Measurements from ENCODE around the gene MSTN.

MSTN gene

GRCh38 chr2:190062601-190063000 is at the start of gene MSTN:
MSTN (minus strand) TSS chr2:190062729; CDS start chr2:190062596, 133 bp downstream.
- DNase-seq = no peak

GRCh38 chr2:190111166-190111565 is 48.6 kb upstream of the MSTN start:
- DNase-seq = no peak

- no peak for DNase-seq
Measured at GRCh38 chr2:190110699-190111098, 48.2 kb upstream of the MSTN start.

DNA sequence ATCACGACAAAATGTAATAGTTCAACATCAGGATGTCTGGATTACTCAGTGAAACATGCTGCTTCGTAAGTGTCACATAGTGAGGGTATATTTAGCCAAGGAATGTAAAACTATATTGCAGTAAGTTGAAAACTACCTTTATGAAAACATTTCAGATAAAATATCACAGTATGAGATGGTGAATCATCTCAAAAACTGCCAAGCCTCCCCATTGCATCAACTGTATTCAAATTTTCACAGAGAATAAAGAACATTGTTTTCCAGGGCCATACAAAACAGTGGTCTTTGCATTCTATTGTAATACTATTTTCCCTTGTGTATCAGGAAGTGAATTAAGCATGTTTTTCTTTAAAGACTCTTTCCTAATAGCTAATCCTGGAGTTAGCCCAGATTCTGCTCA is 47.6 kb upstream of the MSTN start:
- DNase-seq = no peak

DNA sequence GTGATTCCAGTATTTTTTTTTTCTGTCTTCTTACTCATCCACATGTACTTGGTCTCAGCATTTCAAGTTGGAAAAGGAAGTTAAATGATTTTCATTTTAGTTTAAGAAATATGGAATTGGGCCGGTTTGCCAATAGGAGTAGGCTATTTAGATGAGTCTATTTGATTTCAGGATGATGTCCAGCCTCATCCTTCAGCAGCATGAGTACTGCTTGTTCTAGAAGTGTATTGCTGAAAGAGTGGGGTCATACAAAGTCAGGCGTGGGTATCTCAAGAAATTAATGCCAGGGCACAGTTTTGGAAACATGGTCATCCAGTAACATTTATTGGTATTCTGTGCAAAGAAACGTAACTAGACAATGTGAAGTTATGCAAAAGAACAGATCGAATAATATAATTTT is 44.9 kb upstream of the MSTN start:
- DNase-seq = no peak

DNA sequence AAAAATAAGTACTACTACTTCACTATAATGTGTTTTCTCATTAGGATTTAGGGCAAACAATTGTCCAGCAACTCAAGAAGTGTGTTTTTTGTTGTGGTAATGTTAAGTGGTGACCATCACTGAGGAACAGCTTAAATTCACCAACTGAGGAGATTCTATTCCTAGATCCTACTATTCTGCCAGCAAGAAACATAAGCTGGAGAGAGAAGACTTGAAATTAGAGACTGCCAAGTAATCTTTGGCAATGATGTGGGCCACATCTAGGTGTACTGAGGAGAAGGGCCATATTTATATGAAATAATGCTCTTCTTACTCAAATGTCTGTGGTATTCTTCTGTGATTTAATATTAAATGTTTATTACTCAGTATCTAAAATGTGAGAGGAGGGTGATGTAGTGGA is 44.3 kb upstream of the MSTN start:
- no peak for DNase-seq

DNA sequence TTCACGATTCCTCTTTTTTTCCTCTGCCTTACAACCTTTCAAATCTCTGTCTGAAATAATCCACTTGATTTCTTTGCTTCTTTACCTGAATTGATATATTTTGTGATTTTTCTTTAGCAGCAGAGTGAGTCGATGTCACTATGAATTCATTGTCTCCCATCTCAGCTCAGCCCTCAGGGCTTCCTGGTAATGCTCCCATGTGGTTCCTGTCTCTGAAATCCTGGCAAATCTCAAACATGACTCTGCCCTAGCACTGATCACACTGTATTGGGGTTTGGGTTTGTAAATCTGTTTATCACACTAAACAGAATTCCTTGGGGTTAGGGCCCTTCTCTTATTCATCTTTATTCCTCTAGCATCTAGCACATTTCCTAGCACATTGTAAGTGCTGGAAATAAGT is 43.0 kb upstream of the MSTN start:
- DNase-seq = no peak

DNA sequence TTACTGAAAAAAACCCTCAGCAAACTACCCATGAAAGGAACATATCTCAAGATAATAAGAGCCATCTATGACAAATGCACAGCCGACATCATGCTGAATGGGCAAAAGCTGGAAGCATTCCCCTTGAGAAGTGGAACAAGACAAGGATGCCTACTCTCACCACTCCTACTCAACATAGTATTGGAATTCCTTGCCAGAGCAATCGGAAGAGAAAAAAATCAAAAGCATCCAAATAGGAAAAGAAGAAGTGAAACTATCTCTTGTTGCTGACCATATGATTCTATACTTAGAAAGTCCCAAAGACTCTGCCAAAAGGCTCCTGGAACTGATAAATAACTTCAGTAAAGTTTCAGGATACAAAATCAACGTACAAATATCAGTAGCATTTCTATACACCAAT is 40.6 kb upstream of the MSTN start:
- no peak for DNase-seq

DNA sequence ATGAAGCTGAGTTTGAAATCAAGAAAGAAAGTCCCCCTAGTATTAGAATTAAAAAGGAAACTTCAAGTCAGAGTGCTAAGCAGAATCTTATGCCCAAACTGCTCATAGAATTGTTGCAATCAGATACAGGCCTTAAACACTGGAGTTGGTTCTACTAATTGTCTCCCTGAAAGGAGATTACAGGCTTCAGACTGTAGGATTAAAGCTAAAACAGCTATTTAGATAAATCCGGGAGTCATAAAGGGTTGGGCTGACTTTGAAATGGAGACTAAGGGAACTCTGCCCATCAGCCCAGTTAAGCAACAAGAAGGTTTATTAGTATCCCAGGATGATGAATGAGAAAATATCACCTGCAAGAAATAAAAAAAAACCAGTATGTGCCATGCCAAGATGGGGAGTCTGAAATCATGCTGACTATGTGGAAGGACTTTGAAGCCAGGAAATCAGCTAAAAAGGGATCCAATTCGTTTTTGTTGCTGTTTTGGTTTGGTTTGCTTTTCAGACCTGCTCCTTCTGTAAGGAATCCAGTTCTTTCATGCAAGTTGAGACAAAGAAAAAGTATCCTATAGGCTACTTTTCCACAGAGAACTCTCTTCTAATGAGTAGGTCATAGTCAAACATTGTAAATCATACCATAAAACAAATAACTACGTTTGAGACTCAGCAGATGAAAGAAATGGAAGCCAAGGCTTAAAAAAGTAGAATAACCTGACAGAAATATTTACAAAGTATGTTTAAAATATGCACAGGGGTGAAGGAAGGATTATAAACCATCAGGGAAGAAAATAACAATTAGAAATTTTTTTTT is 37.6 kb upstream of the MSTN start:
- no peak for DNase-seq

- no peak for DNase-seq
Measured at GRCh38 chr2:190098851-190099250, 36.3 kb upstream of the MSTN start.

DNA sequence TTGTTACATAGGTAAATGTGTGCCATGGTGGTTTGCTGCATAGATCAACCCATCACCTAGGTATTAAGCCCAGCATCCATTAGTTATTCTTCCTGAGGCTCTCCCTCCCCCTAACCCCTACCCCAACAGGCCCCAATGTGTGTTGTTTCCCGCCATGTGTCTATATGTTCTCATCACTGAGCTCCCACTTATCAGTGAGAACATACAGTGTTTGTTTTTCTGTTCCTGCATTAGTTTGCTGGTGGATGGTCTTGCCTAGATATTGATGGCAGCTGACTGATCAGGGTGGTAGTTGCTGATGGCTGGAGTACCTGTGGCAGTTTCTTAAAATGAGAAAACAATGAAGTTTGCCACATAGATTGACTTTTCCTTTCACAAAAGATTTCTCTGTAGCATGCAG is 34.6 kb upstream of the MSTN start:
- DNase-seq = no peak

DNA sequence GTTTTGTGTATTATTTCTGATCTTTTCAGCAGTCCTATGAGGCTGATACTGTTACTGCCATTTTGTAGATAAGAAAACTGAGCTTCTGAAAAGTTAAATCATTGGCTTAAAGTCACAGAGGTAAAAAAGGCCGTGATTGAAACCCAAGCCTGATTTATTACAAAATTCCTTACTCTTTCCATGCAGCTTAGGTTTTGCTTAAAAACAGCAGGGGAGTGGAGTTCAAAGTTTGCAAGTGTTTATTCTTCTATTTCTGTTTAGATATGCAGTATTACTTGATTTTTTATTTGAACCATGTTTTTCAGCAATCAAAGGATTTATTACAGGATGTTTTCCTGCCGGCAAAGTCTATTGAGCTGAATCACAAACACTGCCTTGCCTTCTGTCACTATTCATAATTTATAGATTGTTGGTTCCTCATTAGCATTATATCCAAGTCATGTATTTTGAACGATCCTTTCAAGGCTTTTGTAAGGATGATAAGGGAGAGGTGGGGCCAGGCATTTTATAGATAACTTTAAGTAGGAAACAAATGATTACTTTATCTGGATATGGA is 31.9 kb upstream of the MSTN start:
- DNase-seq = no peak

DNA sequence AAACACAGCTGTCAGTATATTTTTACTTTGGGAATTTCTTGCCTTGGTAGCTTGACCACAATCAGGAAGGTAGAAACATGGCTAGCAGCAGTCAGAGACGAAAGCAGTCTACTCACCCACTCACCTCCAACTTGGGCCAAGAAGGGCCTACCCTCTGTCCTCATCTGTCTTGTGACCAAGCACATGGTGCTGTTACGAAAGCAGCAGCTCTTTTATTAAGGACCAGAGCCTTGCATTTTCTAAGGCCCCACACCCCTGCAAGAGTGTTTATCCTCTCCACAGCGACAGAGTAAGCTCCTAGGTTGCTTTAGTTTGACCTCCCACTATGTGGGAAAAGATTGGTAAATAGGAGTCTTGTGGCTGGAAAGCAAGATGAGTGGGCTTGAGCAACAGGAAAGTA is 31.3 kb upstream of the MSTN start:
- DNase-seq = no peak

GRCh38 chr2:190090148-190090547 is 27.6 kb upstream of the MSTN start:
- DNase-seq = no peak

DNA sequence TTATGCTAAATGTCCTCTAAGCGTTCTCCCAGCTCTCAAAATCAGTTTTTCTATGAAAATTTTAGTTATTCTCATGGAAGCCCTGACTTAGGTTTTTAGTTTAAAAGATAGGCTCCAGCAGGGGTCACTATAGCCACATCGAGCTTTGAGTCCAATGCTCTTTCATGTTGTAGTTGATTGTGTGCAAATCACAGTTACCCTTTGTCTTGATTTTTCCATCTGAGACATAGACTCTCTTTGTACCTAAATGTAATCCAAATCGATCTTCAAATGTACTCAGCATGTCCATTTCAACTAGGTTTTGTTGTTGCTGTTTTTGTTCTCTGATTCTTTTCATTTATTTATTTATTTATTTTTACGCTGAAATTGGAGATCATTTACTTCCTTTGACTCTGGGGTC is 26.4 kb upstream of the MSTN start:
- DNase-seq = no peak

DNA sequence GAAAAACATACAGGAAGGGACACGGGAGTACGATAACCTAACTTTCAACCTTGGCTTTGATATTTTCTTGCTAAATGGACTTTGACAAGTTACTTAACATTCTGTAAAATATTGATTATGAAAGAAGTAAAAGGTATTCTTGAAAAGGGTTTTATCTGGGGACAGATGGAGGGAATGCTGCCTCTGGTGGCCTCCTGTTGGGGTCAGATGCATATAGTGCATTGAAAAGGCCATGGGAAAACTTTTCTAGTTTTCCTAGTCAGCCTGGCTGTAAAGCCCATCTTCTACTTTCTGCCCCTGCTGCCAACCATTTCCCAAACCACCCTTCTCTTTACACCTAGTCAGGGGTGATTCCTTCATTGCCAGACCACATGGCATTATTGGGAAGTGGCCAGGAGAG is 22.2 kb upstream of the MSTN start:
- no peak for DNase-seq

DNA sequence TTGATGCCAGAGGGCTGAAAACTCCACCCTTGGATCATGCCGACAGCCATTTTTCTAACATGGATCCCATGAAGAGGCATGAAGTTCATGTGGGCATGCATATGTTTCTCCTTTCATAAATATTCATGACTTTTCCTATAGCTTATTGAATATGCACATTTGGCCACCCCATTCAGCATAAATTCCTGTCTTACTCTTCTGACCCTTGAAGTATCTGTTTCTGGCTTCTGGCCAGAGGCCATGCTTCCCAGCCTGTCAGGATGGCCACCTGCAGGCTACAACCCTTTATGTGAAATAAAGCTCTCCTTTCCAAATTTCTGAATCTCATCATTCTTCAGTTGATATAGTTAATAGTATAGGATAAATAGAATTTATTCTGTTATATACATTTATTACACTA is 19.6 kb upstream of the MSTN start:
- no peak for DNase-seq

- no peak for DNase-seq
Measured at GRCh38 chr2:190080527-190081049, 18.1 kb upstream of the MSTN start.

DNA sequence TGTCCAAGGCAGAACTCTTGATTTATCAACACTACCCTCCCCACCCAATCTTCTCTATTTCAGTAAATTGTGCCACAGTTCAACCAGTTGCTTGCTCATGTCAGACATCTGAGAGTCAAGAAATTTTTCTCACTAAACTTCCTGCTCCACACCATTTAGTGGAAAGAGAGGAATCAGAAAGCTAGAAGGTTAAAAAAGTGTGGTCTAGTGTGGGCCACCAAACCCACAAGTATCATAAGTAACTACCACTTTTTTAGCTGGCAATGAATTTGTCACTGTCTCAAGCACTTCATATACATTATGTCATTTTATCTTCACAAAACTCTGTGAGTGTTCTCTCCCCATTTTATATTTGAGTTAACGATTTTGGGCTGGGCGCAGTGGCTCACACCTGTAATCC is 16.6 kb upstream of the MSTN start:
- DNase-seq = no peak

DNA sequence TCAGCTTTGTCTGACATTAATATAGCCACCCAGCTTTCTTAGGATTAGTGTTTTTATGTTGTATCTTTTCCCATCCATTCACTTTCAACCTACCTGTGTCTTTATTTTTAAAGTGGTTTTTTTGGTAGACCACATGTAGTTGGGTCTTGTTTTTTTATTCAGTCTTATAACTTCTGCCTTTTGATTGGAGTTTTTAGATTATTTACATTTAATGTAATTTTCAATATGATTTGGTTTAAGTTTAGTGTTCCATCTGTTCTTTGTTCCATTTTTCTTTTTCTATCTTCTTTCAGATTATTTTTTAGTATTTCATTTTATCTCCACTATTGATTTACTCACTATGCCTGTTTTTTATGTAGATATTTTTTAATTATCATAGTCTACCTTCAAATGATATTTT is 13.1 kb upstream of the MSTN start:
- no peak for DNase-seq

DNA sequence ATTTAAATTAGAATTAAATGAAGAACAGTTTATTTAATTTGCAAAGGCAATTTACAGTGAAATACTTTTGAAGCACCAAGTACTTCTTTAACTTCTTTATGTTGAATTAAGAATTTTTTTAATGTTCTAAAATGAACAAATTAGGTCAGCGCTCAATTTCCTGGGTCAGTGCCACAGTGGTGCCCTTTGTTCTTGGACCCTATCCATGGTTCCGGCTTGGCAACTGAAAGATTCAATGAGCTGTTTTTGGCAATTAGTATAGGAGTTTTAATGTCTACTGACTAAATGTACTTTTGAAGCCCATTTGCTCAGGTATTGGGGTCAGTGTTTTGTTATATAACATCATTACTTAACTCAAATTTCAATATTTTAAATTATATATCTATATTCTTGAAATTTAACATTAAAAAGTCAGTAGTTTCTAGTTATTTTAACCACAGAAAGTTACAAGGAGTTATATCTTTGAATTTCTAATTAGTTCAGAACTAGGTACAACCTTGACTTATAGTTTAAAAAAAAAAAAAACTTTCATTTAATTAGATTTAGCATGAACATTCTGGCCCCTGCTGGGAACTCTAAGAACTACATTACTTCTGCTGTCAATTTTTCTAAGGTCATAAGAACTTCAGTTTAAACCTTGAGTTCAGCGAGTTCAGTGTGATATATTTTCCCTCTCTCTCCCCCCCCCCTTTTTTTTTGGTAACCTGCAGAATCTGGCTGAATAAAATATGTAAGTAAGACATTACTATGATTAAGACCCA is 7.6 kb upstream of the MSTN start:
- DNase-seq = no peak

DNA sequence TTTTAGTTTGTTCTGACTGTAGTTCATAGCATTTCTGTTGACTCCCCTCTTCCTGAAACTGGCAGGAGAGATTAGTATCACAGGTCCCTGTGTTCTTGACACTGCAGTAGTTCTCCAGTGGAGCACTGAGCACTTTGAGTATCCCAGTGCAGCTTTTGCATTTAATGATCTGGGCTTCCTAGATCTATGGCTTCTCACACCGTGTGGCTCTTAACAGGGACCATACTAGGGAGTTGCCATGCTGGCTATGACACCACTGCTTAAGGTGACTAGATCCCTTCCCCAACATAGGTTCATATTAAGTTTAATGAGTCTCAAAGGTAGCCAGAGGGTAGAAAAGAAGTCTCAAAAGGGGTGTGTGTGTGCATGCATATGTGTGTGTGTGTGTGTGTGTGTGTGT is 6.2 kb upstream of the MSTN start:
- DNase-seq = no peak

- DNase-seq = no peak
Measured at GRCh38 chr2:190065839-190066238, 3.3 kb upstream of the MSTN start.

DNA sequence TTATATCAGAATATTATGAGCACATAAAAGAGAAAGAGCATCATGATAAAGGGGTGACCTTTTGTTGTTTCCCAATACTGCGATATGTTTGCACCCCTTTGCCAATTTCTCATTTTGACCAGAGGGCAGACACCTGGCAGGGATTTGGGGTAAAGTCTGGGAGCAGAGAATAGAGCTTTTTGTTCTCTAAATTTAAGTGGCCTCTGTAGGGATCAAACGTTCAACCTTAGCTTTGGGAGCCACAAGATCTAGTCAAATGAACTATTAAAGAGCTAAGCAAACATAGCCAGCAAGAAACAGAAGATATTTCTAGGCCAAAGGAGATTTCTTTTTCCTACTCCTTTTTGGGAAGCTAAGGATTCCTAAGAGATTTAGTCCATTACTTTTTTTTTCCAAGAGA is 1.1 kb upstream of the MSTN start:
- DNase-seq = no peak

Data from cerebellar nuclear complex (tissue), 1 donor.